ENCODE measurements around the gene NRP2.

Gene NRP2

DNA sequence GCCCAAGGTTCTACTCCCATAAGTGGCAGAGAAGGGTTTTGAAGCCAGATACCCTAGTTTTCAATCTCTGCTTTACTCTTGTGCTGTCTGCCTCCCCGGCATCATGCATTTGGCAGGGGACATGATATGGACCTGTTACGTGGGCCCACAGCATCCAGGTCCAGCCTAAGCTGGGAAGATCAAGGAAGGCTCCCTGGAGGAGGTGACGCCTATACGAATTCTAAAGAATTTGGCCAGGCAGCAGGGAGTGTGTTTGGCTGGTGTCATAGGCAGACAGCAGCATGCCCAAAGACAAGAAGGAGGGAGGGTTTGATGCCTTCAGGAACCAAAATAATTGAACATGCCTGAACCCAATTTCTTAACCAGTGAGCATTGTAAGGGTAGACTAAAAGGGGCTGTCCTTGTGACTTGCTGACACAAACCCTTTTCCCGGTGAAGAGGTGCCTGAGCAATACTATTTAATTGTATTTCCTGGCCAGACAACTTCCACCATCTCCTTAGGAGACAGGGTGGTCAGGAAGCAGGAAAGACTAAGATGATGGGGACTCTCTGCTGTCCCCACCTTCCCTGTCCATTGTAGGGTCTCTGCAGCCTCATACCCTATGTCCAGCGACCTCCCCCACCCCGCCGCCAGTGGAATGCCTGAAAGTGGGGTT lies 21.3 kb downstream of the NRP2 start:
- TF ChIP-seq, protein P1, sequence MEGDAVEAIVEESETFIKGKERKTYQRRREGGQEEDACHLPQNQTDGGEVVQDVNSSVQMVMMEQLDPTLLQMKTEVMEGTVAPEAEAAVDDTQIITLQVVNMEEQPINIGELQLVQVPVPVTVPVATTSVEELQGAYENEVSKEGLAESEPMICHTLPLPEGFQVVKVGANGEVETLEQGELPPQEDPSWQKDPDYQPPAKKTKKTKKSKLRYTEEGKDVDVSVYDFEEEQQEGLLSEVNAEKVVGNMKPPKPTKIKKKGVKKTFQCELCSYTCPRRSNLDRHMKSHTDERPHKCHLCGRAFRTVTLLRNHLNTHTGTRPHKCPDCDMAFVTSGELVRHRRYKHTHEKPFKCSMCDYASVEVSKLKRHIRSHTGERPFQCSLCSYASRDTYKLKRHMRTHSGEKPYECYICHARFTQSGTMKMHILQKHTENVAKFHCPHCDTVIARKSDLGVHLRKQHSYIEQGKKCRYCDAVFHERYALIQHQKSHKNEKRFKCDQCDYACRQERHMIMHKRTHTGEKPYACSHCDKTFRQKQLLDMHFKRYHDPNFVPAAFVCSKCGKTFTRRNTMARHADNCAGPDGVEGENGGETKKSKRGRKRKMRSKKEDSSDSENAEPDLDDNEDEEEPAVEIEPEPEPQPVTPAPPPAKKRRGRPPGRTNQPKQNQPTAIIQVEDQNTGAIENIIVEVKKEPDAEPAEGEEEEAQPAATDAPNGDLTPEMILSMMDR (IDR thresholded peaks at IDR 0.05) = no peak
- Histone ChIP-seq H3K27ac (peak overlapping the region; percentile 48 to 74), H3K4me3 (no peak overlapping the region)
- no peak for DNase-seq (ENCODE audit: low spot score)

- peak overlapping the region; percentile 48 to 74 for H3K27ac ChIP-seq
- H3K4me3 ChIP-seq = no peak overlapping the region
- DNase-seq (ENCODE audit: low spot score) = no peak
- TF ChIP-seq, protein P1 (IDR thresholded peaks at IDR 0.05) = no peak
Measured at GRCh38 chr2:205704127-205704741, 21.9 kb downstream of the NRP2 start.

DNA sequence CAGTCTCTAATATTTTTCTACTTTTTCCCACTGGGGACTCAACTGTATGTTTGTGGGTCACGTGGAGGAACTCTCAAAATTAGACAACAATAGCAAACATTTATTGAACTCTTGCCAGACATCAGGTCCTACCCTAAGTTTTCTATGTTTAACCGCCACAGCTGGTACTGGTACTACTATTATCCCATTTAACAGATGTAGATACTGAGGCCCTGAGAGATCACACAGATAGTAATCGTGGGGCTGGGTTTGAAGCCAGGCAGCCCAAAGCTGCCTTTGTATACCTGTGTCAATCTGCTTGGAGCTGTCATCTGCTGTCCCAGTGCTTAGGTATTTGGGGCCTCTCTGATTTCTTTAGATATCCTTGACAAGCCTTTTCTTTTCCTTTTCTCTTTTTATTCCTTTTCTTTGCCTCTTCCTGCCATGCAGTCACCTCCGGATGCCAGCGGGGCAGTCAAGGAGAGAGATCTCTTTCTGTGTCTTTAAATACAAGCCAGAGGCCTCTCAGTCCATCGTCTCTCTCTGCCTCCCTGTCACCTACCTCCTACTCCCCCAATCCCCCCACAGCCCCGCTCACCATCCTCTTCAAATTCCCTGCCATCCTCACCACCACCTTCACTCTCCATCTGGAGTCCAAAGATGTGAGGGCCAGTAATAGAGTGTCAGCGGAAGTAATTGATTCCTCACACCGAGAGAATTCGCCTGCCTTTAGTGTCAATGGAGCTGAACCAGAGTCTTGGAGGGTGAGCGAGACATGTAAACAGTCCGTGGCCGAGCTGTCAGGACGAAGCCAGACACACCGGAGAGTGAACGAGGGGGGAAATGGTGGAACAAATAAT lies 23.4 kb downstream of the NRP2 start:
- peak overlapping the region; percentile 79 to 94 for H3K27ac ChIP-seq
- TF ChIP-seq, protein P1 (IDR thresholded peaks at IDR 0.05) = no peak

GRCh38 chr2:205706769-205707381 lies 24.6 kb downstream of the NRP2 start:
- TF ChIP-seq, protein P1 (IDR thresholded peaks at IDR 0.05) = no peak
- Histone ChIP-seq H3K4me3 (peak overlapping the region; percentile 29), H3K27ac (peak overlapping the region; percentile 79 to 94)
- no peak for DNase-seq (ENCODE audit: low spot score)

More for the DNA sequence above, 23.4 kb downstream of the NRP2 start:
- DNase-seq (ENCODE audit: low spot score) = no peak
- H3K4me3 ChIP-seq = no peak overlapping the region

- Histone ChIP-seq H3K27ac (peak overlapping the region; percentile 79 to 94), H3K4me3 (peak overlapping the region; percentile 5)
- no peak for DNase-seq (ENCODE audit: low spot score)
- TF ChIP-seq, protein P1 (IDR thresholded peaks at IDR 0.05) = no peak
Measured at GRCh38 chr2:205708231-205708631, 25.9 kb downstream of the NRP2 start.

- H3K4me3 ChIP-seq = no peak overlapping the region
- peak overlapping the region; percentile 79 to 94 for H3K27ac ChIP-seq
- TF ChIP-seq, protein P1 (IDR thresholded peaks at IDR 0.05) = no peak
- no peak for DNase-seq (ENCODE audit: low spot score)
Measured at GRCh38 chr2:205709319-205709718, 27.0 kb downstream of the NRP2 start.
